GM12891 (cell line): ENCODE results near the gene SPTBN1.

ENCODE experiments used
- PAX5 ChIP-seq: IDR thresholded peaks from 2 replicates; pipeline ENCODE4 v1.6.1; 2011; ENCODE audit warnings: low read length, moderate library complexity, mild to moderate bottlenecking; ENCODE audit not compliant: insufficient read depth, severe bottlenecking
- POLR2A ChIP-seq: IDR thresholded peaks from 2 replicates; pipeline ENCODE4 v1.6.1; 2011; ENCODE audit warnings: low read depth, low read length, control low read depth
- POLR2AphosphoS5 ChIP-seq: IDR thresholded peaks from 2 replicates; pipeline ENCODE4 v1.6.1; 2011; ENCODE audit warnings: low read depth, low read length, control low read depth
- SPI1 ChIP-seq: IDR thresholded peaks from 2 replicates; pipeline ENCODE4 v1.6.1; 2011; ENCODE audit warnings: low read depth, low read length, control low read depth
- TAF1 ChIP-seq: IDR thresholded peaks from 2 replicates; pipeline ENCODE4 v1.6.1; 2011; ENCODE audit warnings: low read depth, low read length, control low read depth

GRCh38 chr2:54649191-54649590 is 193.1 kb downstream of the SPTBN1 start:
- TF ChIP-seq POLR2A (no peak), POLR2AphosphoS5 (no peak), SPI1 (no peak), PAX5 (no peak), TAF1 (no peak)
